Subcutaneous adipose tissue (tissue), 4 donors: ENCODE data around the gene MTHFD2L. TPM values are rescaled to one million over a fixed set of nuclear protein-coding genes. Genes with fewer than 3 reads are reported as not detected.

ENCODE experiments used
- CTCF ChIP-seq: fragments of 450-650 bp; IDR thresholded peaks from one replicate; pipeline ENCODE4 v1.5.1; 2016; ENCODE audit warnings: low read depth, mild to moderate bottlenecking, control low read depth, antibody characterized with exemption, moderate library complexity
- total RNA-seq, 4 donors: library from RNA; depleted of rRNA; stranded (reverse); fragments of >200 nt; gene quantifications; one replicate each; pipeline ENCODE4 v1.1.0, GENCODE V29; 2016

Gene MTHFD2L
- total RNA-seq, result 10 to 100 TPM; 10.8 to 19.4 (median 15.3) TPM

GRCh38 chr4:74157561-74158465 lies at the start of gene MTHFD2L:
TSS of gene MTHFD2L (plus strand) at chr4:74158118. CDS start at chr4:74158139, 21 bp downstream.
- TF ChIP-seq CTCF, result no peak

DNA sequence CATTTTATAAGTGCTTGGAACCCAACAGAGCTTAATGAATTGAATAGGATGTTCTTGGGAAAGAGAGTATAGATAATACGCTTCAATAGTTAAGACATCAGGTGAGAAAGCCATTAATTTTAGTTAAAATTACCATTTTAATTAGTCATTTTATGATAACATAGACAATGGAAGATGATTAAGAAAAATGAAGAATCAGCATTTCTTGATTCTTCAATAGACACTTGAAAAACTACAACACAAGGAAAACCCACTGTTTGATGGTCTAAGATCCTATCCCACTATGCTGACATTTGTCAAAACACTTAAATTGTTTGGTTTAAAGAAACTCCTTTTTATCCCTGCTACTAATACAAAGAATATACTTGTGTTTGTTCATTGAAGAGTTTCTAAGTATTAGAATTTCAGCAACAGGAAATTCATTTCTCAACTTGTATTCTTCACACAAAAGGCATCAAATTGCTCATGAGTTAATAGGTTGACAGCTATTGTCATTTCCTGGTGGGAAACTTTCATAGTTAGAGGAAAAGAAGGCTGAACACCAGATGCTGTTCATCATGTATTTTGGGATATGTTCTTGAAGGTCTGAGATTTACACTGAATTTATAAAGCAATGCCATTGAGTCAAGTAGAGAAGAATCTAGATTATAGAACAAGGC lies 49.3 kb upstream of the MTHFD2L start:
- TF ChIP-seq CTCF, result no peak

- TF ChIP-seq CTCF, result no peak
Observed at GRCh38 chr4:74109116-74109869, 48.6 kb upstream of the MTHFD2L start.

GRCh38 chr4:74109870-74110605 lies 47.9 kb upstream of the MTHFD2L start:
- no peak for TF ChIP-seq CTCF

GRCh38 chr4:74110670-74111069 lies 47.2 kb upstream of the MTHFD2L start:
- TF ChIP-seq CTCF, result no peak

- TF ChIP-seq CTCF, result no peak
Observed at GRCh38 chr4:74111306-74111975, 46.5 kb upstream of the MTHFD2L start.
